ENCODE data around the gene ANKFY1.
A peak's percentile ranks its signal among the peaks of the same experiment; 100 is the strongest.
"Not testable (repeated sequence)": the region's sequence is repeated elsewhere in the genome, so short reads cannot be mapped to it uniquely, and the experiment has no call there.

The ANKFY1 gene

DNA sequence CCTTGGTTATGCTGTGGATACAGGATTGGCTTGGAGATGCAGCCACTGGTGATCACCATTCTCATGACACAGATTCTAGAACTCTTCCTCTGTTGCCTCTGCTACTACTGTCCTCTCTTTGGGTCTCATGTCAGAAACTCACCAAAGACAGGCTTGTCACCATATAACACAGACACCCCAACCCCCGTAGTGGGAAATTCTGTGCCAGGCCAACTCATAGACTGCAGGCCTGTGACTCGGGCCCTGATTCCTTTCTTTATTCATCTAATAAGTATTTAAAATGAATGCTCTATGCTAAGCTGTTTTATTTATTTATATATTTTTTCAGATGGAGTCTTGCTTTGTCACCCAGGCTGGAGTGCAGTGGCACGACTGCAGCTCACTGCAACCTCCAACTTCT is 111.3 kb downstream of the ANKFY1 start:
- no peak for DNase-seq

DNA sequence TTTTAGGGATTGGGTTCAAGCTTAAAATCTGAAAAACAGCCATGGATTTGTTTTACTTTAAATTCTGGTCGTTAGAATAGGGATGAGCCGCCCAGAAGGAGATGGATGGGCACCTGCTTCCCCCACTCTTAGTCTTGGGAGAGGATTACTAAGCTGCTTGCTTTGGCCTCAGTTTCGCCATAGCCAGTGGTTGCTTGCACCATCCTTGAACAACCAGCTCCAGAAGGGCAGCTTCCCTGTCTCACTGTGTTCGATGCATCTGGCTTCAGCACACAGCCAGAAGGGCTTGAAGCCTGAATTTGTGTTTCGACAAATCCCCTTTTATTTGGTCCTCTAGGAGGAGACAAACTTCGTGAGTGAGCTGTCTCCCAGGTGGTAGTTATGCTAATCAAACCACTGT is 113.7 kb downstream of the ANKFY1 start:
- DNase-seq, result no peak

DNA sequence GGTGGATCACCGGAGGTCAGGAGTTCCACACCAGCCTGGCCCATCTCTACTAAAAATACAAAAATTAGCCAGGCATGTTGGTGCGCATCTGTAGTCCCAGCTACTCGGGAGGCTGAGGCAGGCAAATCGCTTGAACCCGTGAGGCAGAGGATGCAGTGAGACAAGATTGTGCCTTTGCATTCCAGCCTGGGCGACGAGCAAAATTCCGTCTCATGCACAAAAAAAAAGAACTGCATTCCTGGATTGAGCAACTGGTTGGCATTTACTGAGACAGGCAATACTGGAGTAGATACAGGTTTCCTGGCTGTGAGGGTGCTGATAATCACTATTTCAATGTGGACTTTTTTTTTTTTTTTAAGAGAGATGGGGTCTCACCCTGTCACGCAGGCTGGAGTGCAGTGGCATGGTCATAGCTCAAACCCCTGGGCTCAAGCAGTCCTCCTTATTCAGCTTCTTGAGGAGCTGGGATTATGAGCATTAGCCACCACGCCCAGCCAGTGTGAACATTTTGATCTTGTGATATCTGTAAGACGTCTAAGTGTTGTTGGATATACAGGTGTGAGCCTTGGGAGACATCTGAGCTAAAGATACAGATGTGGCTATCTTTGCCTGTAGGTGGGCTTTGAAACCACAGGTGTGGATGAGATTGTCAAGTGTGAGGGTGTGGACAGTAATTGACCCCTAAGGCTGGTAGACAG is 115.0 kb downstream of the ANKFY1 start:
- DNase-seq, result no peak

DNA sequence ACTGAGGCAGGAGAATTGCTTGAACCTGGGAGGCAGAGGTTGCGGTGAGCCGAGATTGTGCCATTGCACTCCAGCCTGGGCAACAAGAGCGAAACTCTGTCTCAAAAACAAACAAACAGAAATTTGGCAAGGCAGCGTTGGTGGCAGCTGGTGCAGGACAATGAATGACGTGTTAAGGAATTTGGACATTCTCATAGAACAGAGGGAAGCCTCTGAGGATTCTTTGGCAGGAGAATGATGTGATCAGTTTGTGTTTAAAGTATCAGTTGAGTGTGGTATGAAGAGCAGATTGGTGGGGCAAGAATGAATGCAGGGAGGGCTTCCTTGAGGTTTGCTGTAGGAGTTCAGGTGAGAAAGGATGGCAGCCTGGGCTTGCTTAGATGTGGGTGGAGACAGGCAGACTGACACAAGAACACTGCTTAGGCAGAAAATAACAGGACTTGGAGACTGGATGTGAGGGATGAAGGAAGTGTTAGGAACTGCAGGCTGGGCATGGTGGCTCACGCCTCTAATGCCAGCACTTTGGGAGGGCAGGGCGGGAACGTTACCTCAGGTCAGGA is 115.9 kb downstream of the ANKFY1 start:
- no peak for DNase-seq

DNA sequence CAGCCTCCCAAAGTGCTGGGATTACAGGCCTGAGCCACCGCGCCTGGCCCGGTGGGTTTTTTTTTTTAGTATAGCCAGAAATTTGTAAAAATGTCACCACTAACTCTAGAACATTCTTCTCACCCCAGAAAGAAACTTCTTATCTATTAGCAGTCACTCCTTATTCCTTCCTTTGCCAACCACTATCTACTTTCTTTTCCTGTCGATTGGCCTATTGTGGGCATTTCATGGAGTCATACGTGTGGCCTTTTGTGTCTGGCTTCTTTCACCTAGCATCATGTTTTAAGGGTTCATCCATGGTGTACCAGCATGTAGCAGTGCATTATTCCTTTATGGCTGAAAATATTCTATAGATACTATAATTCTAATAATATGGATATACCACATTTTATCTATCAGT is 117.1 kb downstream of the ANKFY1 start:
- DNase-seq, result no peak

DNA sequence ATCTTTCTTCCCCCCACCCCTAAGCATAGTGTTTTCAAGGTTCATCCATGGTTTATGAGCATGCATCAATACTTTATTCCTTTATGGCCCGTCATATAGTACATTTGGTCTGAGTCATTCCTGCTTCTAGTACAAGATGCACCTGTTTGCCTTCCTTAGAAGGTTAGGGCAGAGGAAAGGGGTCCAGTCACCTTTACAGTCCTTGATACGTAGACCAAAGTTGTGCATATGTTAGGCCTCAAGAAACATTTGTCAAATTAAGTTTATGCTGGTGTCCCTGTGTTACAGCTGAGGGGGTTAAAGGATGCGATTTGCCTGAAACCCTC is 119.4 kb downstream of the ANKFY1 start:
- DNase-seq, result no peak

DNA sequence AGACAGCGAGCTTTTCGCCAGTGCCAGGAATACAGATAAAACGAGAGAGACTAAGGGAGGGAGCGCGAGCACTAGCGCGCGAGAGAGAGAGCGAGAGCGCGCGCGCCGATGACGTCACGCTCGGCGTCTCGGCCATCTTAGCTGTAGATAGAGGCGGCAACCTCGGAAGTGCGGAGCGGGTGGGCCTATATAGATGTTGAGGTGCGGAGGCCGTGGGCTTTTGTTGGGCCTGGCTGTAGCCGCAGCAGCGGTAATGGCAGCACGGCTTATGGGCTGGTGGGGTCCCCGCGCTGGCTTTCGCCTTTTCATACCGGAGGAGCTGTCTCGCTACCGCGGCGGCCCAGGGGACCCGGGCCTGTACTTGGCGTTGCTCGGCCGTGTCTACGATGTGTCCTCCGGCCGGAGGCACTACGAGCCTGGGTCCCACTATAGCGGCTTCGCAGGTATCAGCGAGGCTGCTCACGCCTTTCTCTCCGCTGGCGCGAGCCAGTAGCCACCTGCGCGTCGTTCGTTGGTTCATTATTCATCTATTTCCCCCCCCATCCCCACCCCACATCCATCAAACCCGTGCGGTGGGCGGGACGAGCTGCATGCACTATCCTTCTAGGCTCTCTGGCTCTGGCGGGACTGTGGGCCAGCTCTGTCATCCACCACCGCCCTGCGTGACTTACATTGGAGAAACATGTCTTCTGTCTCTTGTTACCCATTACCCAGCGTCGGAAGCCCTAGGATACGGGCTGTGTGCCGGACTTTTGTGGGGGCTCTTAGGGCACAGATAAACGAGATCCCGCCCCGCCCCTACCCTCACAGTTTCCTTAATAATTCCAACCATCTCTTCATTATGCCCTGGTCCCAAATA is 120.0 kb downstream of the ANKFY1 start:
- peak; percentile 93 to 95 for DNase-seq

DNA sequence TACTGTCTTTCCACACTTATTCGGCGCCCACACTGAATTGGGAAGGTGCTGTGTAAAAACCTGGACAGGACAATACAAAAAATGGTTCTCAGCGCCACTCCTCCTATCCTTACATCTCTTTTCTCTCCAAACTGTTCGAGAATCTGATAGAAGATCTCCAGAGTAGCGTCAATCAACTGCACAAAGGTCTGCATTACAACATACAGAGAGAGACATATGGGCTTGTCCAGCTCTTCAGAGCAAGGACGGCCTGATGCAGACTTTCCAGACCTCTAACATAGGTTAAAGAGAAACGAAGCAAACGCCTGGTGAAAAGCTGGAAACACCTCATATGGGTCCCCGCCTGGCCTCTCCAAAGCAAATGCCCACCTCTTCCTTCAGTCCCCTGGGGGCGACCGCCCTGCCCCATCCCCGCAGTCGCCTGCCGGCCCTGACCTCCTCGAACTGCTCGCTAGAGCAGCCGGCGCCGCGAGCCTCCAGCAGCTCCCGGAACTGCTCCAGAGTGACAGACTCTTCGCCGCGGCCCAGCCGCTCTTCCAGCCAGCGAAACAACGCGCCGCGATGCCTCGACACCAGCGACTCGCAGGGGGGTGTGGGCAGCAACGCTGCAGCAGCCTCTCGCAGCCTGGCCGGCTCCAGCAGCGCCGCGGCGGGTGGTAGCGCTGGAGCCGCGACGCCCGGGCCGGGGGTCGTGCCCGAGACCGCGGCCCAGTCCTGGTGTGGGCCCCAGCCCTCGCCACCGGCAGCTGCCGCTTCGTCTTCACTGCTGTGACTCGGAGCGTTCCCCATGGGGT is 121.5 kb downstream of the ANKFY1 start:
- DNase-seq, result no peak

DNA sequence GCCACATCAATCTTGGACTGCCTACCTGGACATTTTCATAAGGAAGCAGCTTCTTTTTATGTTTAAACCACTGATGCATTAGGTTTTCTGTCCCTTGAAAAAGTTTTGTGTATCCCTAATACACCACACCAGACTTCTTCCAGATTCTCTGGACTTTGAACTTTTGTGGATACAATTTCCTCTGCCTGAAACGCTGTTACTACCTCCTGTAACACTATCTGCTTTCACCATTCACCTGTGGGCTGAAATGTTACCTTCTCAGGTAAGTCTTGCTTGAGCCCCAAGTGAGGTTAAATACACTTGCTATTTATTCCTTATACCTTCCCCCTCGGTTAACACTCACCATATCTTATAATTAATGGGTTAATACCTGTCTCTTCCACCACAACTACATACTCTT is 123.7 kb downstream of the ANKFY1 start:
- DNase-seq, result no peak

DNA sequence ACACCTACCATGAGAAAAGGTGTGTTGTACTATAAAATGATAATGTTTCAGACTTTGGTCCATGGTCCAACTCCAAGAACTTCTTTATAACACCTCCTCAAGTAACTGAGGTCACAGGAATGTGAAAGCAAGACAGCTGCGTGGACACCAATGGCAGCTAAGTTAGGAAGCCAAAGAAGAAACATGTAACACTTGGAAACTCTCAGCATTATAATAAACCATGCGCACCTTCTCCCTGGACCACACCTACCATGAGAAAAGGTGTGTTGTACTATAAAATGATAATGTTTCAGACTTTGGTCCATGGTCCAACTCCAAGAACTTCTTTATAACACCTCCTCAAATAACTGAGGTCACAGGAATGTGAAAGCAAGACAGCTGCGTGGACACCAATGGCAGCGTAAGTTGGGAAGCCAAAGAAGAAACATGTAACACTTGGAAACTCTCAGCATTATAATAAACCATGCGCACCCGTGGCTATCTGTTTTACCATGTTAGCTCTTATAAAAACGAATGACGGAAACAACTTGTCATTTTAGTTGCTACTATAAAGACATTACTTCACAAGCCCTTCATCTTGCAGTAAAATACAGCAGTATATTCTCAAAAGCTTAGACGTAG is 124.8 kb downstream of the ANKFY1 start:
- not testable (repeated sequence) for DNase-seq

DNA sequence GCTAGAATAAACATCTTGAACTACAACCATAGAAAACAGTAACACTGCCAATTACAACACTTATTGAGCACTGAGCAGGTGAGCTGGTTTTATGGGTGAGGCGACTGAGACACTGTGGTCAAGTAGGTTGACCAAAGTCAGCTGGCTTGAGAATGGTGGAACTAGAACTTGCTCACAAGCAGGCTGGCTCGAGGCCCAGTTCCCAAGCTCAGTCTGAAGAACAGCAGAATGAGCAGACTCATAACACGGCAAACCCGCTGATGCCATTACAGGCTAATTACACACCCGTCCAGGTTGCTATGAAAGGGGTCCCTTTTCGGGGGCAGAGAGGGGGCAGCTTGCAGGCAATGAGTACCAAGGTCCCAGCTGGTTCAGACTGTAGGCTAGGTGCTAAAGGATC is 127.4 kb downstream of the ANKFY1 start:
- no peak for DNase-seq

DNA sequence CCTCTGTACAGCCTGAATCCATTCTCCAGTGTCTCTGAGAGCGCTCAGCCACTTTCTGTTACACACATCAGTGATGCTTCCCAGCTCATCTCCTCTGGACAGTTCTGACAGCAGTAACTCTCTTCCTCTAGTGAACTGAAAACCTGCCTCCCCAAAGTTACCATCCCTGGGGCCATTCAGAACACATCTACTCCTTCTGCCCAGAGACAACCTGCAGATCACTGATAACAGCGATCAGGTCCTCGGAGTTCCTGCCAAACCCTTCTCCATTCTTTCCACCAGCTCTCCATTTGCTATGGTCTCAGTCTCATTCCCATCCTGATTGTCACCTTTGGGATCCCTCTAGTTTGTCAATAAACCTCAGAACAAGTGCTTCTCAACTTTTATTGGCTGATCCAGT is 128.3 kb downstream of the ANKFY1 start:
- no peak for DNase-seq

DNA sequence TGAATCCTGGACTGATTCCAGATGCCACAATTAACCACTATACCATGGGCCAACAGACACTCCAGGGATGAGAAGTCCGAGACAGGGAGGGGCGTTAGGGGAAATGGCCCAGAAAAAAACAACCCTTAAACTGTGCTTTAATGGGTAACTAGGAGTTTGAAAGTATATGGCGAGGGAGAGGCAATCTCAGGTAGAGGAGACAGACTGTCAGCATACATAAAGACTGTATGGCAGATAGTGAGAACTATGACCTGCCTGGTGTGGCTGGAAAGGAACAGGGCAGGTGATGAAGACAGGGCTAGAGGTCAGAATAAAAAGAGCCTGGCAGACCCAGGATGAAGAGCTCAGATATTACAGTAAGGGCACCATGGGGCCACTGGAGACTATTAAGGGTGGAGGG is 129.1 kb downstream of the ANKFY1 start:
- DNase-seq, result no peak

DNA sequence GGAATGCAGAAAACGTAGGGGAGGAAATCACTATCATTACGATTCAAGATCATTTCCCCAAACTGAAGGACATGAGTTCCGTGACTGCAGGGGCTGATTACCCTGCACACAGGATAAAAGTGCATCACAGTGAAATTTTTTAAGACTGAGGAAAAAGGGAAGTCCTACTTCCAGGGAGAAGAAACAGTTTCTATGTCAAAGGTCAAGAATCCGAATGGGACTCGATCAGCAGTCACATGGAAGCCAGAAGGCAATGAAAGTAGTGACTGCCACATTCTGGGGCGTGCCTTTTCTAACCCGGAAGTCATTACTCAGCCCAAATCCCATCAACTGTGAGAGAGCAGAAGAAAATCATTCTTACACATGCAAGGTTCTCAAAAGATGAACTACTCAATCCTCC is 133.1 kb downstream of the ANKFY1 start:
- DNase-seq, result peak in 1 of 2 donors; percentile 45

DNA sequence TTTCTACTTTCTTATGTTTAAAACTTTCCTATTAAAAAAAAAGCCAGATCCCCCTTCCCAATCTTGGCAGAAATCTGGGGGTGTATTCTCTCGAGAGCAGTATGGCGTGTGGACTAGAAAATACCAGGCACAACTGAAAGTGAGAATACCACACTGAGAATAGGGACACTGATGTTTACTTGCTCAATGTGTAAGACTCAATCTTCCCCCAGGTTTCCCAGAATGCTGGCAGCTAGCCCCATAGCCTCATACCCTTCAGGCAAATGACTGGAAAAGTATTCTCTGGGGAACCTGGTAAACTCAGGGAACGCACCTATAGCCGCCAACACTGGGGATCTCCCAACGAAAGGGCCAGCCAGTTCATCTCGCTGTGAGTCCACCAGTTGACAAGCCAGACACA is 136.2 kb downstream of the ANKFY1 start:
- no peak for DNase-seq

DNA sequence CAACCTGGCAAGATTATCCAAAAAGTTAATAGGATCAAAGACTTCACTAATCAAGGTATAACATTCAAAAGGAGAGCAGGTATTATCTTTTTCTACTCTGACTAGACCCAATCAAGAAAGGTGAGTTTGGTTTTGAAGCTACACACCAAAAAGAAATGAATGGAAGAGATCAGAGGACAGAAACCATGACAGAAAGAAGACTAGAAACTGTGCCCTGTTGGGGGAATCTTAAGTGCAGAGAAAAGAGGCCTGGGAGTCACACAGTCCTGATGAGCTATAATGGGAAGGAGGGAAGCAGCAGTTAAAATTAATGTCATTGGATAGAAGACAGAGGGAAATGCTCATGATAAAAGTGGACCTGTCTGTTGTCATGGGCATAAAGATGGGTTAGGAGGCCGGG is 138.2 kb downstream of the ANKFY1 start:
- no peak for DNase-seq

DNA sequence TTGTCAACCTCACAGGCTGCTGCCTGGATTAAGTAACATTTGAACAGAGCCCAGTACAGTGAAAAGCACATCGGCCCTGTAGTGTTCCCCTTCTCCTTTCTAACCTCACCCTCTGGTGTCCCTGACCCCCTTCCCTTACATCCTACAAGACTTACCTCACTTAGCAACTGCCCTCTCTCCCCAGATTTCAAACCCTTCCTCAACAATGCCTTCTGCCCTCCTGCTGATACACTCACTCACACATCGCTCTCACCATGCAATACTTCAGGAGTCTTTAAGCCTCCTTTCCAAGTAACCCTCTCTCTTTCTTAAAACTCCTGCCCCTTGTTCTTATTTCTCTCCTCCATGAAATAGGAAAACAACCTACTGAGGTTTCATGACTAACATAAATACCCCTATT is 138.8 kb downstream of the ANKFY1 start:
- no peak for DNase-seq

DNA sequence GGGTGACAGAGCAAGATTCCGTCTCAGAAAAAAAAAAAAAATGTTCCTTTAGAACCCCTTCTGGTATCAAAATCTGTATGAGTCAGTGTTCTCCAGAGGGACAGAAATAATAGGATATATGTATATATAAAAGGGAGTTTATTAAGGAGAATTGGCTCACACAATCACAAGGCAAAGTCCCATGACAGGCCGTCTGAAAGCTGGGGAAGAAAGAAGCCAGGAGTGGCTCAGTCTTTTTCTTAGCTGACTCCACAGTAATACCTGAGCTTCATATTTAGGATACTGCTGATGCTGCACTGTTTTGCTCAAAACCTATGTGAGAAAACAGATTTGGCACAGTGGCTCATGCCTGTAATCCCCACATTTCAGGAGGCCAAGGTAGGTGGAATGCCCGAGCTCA is 143.4 kb downstream of the ANKFY1 start:
- no peak for DNase-seq

DNA sequence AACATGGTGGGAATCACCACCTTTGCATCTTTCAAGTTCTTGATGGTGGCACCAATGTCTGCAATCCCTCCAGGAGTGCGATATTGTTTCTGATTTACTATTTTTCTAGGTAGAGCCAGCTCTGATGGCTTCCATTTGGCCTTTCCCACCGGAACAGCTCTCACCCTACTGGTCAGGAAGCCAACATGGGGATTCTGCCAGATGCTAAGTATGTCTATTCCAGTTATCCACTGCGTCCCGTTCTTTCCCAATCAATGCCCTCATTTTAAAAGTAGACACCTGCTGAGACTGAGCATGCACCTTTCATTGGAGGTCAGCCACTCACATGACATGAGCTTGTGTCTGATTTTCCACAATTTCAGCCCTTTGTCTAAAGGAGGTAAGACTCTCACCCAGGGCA is 144.5 kb downstream of the ANKFY1 start:
- no peak for DNase-seq

DNA sequence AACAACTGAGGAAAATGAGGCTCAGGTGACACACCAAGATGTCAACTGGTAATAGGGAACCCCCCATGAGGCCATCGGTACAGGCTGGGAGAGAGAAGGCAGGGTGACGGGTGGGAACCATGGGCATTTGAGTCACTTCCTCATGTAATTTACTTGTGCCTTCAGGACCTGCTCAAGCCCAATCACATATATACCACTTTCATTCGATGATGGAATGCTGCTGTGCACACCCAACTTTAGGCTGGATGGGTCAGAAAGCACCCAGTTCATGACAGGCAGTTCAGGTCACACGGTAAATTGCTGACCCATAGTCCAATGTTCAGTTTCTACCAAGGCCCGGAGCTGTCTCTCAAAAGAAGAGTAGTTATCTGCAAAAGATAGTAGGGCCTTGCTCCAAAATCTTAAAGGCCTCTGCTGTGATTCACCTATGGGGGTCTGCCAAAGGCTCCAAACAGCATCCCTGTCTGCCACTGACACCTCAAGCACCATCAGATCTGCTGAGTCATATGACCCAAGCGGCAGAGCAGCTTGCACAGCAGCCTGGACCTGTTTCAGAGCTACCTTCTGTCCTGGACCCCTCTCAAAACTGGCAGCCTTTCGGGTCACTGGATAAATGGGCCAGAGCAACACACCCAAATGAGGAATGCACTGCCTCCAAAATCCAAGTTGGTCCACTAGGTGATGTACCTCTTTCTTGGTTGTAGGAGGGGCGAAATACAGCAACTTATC is 145.6 kb downstream of the ANKFY1 start:
- no peak for DNase-seq

DNA sequence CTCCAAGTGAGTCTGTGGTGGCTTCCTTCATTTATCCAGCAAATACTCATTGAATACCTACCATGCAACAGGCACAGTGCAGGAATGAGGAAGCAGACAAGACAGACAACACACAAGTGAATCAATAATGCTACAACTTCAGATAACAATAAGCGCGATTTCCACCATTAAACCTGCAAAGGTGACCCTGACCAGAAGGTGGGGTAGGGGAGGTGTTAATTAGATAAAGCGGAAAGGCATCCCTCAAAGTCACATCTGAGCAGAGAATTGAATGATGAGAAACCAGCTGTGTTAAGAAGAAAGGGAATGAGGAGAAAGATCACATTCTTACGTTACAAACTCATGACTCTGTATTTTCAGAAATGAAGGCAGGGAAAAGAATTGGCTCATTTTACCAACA is 147.3 kb downstream of the ANKFY1 start:
- DNase-seq, result no peak
